Embryonic facial prominence (tissue), 1 donor: ENCODE data around the gene H6PD.

ENCODE experiments used
- DNase-seq: peaks from one replicate; pipeline ENCODE4 v3.0.0-alpha.2; 2016; ENCODE audit errors: extremely low spot score

The H6PD gene

GRCh38 chr1:9240914-9241820, 6.6 kb downstream of the H6PD start:
- no peak for DNase-seq

- no peak for DNase-seq
Measured at GRCh38 chr1:9241891-9242290, 7.3 kb downstream of the H6PD start.

- no peak for DNase-seq
Measured at GRCh38 chr1:9242338-9242969, 7.9 kb downstream of the H6PD start.

- no peak for DNase-seq
Measured at GRCh38 chr1:9243066-9243739, 8.6 kb downstream of the H6PD start.

- DNase-seq: no peak
Measured at GRCh38 chr1:9244501-9245229, 10.1 kb downstream of the H6PD start.

GRCh38 chr1:9245230-9245619, 10.7 kb downstream of the H6PD start:
- DNase-seq: no peak

GRCh38 chr1:9245661-9246060, 11.1 kb downstream of the H6PD start:
- DNase-seq: no peak

- DNase-seq: no peak
Measured at GRCh38 chr1:9246215-9246614, 11.6 kb downstream of the H6PD start.

- DNase-seq: no peak
Measured at GRCh38 chr1:9246841-9247785, 12.5 kb downstream of the H6PD start.

GRCh38 chr1:9247894-9248293, 13.3 kb downstream of the H6PD start:
- DNase-seq: no peak

- no peak for DNase-seq
Measured at GRCh38 chr1:9248341-9249262, 14.0 kb downstream of the H6PD start.

- no peak for DNase-seq
Measured at GRCh38 chr1:9249263-9249533, 14.6 kb downstream of the H6PD start.

GRCh38 chr1:9249534-9250410, 15.2 kb downstream of the H6PD start:
- no peak for DNase-seq

GRCh38 chr1:9250411-9251381, 16.1 kb downstream of the H6PD start:
- no peak for DNase-seq

- no peak for DNase-seq
Measured at GRCh38 chr1:9251501-9251900, 16.9 kb downstream of the H6PD start.

GRCh38 chr1:9253004-9253403, 18.4 kb downstream of the H6PD start:
- no peak for DNase-seq

- no peak for DNase-seq
Measured at GRCh38 chr1:9253453-9254105, 19.0 kb downstream of the H6PD start.
